ENCODE measurements around the gene PRELID3B. TPM values are rescaled to one million over a fixed set of nuclear protein-coding genes. Genes with fewer than 3 reads are reported as not detected.
"Not testable (repeated sequence)": the region's sequence is repeated elsewhere in the genome, so short reads cannot be mapped to it uniquely, and the experiment has no call there.

PRELID3B gene
- total and polyA plus RNA-seq, 2 donors: 26.7 to 57.2 TPM

GRCh38 chr20:59015812-59016711 is 26.5 kb downstream of the PRELID3B start:
- Histone ChIP-seq H3K4me1 (ENCODE audit: insufficient read depth) (no peaks in the 10 kb centered on the region), H3K27ac (ENCODE audit: low read depth) (no peak overlapping the region), H3K36me3 (ENCODE audit: insufficient read depth) (no peaks in the 10 kb centered on the region), H3K4me3 (ENCODE audit: low read depth, low read length) (no peak overlapping the region)
- no peak for DNase-seq (ENCODE audit: extremely low spot score)
- 78% methylated on average over 16 of the region's 16 CpGs for WGBS

GRCh38 chr20:59015411-59015810 is 27.2 kb downstream of the PRELID3B start:
- 88% methylated on average over 16 of the region's 16 CpGs for WGBS
- H3K4me3 ChIP-seq (ENCODE audit: low read depth, low read length): no peak overlapping the region
- H3K4me1 ChIP-seq (ENCODE audit: insufficient read depth): no peaks in the 10 kb centered on the region
- DNase-seq (ENCODE audit: extremely low spot score): no peak
- H3K36me3 ChIP-seq (ENCODE audit: insufficient read depth): no peaks in the 10 kb centered on the region
- H3K27ac ChIP-seq (ENCODE audit: low read depth): no peak overlapping the region

- no peak overlapping the region for H3K27ac ChIP-seq (ENCODE audit: low read depth)
- no peak for DNase-seq (ENCODE audit: extremely low spot score)
Measured at GRCh38 chr20:59014680-59015389, 27.8 kb downstream of the PRELID3B start.

DNA sequence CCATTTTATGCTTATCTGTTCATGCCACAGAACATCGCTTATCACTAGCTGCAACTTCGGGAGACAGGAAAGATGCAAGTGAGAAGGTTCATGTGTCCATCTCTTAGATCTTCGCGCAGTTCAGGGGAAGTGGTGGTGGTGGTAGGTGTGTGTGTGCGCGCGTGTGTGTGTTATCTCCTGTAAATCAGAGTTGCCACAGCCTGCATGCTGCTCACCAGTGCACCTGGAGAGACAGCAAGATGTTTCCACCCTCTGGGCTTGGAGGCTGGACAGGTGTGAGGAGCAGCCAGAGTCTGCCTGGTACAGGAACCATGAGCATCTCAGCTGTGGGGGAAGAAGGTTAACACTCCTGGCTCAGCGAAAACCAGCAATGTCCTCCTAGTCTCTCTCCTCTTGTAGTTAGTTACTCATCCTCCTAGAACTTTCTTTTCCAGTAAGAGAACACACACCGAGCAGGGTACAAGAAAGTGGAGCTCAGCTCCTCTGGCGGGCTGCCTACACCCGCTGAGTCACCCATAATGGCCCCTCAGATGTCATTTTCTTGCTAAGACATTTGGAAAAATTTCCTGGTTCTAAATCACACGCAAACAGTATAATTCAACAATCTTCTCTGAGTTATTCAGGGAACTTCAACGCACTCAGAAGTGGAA is 28.5 kb downstream of the PRELID3B start:
- no peak overlapping the region for H3K27ac ChIP-seq (ENCODE audit: low read depth)
- no peak overlapping the region for H3K4me3 ChIP-seq (ENCODE audit: low read depth, low read length)
- no peaks in the 10 kb centered on the region for H3K36me3 ChIP-seq (ENCODE audit: insufficient read depth)
- no peaks in the 10 kb centered on the region for H3K4me1 ChIP-seq (ENCODE audit: insufficient read depth)
- DNase-seq (ENCODE audit: extremely low spot score): no peak
- WGBS: 72% methylated on average over 13 of the region's 13 CpGs

More at GRCh38 chr20:59014680-59015389, 27.8 kb downstream of the PRELID3B start:
- no peak overlapping the region for H3K4me3 ChIP-seq (ENCODE audit: low read depth, low read length)
- 83% methylated on average over 17 of the region's 17 CpGs for WGBS
- no peaks in the 10 kb centered on the region for H3K36me3 ChIP-seq (ENCODE audit: insufficient read depth)
- H3K4me1 ChIP-seq (ENCODE audit: insufficient read depth): no peaks in the 10 kb centered on the region

DNA sequence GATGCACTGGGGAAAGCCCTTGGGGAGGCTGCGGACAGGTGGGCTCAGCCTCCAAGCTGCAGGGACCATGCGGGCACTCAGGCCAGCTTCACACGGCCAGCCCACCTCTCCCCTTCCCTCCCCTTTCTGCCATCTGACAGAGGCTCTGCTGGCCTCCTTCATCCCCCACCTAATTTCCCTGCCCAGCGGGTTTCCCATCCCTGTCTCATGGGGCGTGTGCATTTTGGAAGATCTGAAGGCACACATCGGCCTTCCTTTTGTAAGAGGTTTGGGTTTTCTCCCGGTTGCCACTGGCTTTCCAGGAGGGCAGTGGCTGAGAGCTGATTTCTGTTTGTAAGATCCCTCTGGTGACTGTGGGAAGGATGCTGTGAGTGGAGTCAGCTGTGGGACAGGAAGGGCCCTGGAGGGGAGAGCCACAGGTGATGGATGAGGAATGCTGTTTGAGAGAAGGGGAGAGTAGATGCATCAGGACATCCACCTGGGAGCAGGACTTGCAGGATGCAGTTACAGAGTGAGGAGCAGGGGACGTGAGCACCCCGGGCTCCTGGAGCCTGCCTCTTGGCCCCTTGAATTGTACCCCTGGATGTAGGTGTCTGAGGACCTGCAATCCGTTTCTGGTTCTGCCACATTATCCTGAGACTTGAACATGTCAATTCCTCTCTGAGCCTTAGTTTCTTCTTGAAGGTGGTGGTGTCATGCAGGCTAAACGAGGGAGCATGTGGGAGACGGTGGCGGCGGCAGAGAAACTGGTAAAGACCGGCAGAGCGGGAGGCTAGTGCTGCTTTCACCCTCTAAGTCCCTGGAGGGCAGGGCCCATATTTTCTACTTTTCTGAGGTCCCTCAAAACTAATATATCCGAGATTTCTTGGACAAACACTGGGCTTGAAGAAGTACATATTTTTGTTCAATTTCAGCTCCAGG is 29.3 kb downstream of the PRELID3B start:
- Histone ChIP-seq H3K4me3 (ENCODE audit: low read depth, low read length) (no peak overlapping the region), H3K27ac (ENCODE audit: low read depth) (no peak overlapping the region), H3K36me3 (ENCODE audit: insufficient read depth) (no peaks in the 10 kb centered on the region), H3K4me1 (ENCODE audit: insufficient read depth) (no peaks in the 10 kb centered on the region)
- WGBS: 85% methylated on average over 17 of the region's 17 CpGs
- DNase-seq (ENCODE audit: extremely low spot score): no peak

- H3K36me3 ChIP-seq (ENCODE audit: insufficient read depth); DNase-seq (ENCODE audit: extremely low spot score); H3K4me1 ChIP-seq (ENCODE audit: insufficient read depth); H3K4me3 ChIP-seq (ENCODE audit: low read depth, low read length); H3K27ac ChIP-seq (ENCODE audit: low read depth): not testable (repeated sequence)
- 89% methylated on average over 3 of the region's 3 CpGs for WGBS
Measured at GRCh38 chr20:59011874-59012157, 30.8 kb downstream of the PRELID3B start.

- H3K27ac ChIP-seq (ENCODE audit: low read depth): no peak overlapping the region
- H3K36me3 ChIP-seq (ENCODE audit: insufficient read depth): no peaks in the 10 kb centered on the region
- 65% methylated on average over 17 of the region's 17 CpGs for WGBS
- H3K4me3 ChIP-seq (ENCODE audit: low read depth, low read length): no peak overlapping the region
- H3K4me1 ChIP-seq (ENCODE audit: insufficient read depth): no peaks in the 10 kb centered on the region
- no peak for DNase-seq (ENCODE audit: extremely low spot score)
Measured at GRCh38 chr20:59010995-59011873, 31.4 kb downstream of the PRELID3B start.

DNA sequence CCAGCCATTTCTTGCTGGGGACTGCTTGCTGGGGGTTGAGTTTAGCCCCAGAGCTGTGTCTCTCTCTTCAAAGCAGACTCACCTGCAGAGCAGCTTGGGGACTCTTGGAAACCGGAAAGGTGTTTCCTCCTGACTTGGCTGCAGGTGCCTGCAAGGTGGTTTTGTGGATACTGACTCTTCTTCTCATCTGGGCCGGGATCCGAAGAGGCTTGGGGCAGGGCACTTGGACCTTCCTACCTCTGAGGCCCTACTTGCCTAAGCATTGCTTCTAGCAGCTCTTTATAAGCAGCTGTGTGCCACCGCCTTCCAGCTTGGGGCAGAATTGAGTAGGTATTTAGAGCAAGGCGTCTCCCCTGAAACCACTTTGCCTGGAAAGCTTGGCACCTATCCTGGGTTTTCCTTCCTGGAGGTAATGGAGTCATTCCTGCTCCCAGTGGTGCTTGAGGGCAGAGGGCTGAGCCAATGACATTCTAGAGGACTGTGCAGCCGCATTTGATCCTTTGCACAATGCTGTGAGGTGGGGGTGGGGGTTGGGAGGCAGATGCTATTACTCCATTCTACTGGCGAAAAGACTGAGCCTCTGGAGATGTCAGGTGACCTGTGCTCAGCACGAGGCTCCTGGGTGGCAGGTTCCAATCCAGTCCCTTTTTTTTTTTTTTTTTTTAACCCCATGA is 32.1 kb downstream of the PRELID3B start:
- DNase-seq (ENCODE audit: extremely low spot score): no peak
- no peaks in the 10 kb centered on the region for H3K36me3 ChIP-seq (ENCODE audit: insufficient read depth)
- H3K4me1 ChIP-seq (ENCODE audit: insufficient read depth): no peaks in the 10 kb centered on the region
- no peak overlapping the region for H3K27ac ChIP-seq (ENCODE audit: low read depth)
- no peak overlapping the region for H3K4me3 ChIP-seq (ENCODE audit: low read depth, low read length)
- 77% methylated on average over 8 of the region's 8 CpGs for WGBS

GRCh38 chr20:59008715-59009336 is 33.8 kb downstream of the PRELID3B start:
- no peak overlapping the region for H3K27ac ChIP-seq (ENCODE audit: low read depth)
- H3K4me3 ChIP-seq (ENCODE audit: low read depth, low read length): no peak overlapping the region
- no peak for DNase-seq (ENCODE audit: extremely low spot score)
- no peaks in the 10 kb centered on the region for H3K36me3 ChIP-seq (ENCODE audit: insufficient read depth)
- 87% methylated on average over 8 of the region's 8 CpGs for WGBS
- no peaks in the 10 kb centered on the region for H3K4me1 ChIP-seq (ENCODE audit: insufficient read depth)

- no peak for DNase-seq (ENCODE audit: extremely low spot score)
- 87% methylated on average over 24 of the region's 24 CpGs for WGBS
- Histone ChIP-seq H3K36me3 (ENCODE audit: insufficient read depth) (no peaks in the 10 kb centered on the region), H3K4me1 (ENCODE audit: insufficient read depth) (no peaks in the 10 kb centered on the region), H3K27ac (ENCODE audit: low read depth) (no peak overlapping the region), H3K4me3 (ENCODE audit: low read depth, low read length) (peak overlapping the region; percentile 77)
Measured at GRCh38 chr20:59007665-59008511, 34.7 kb downstream of the PRELID3B start.

Data from urinary bladder (tissue), 4 donors.